GM18498 (cell line): ENCODE measurements around the gene GRAMD1A.
"Not testable (repeated sequence)": the region's sequence is repeated elsewhere in the genome, so short reads cannot be mapped to it uniquely, and the experiment has no call there.

ENCODE experiments used
- ATAC-seq: cut with Tn5 transposase; IDR thresholded peaks from one replicate; pipeline ENCODE4 v1.9.1; 2021; ENCODE audit warnings: mild to moderate bottlenecking, moderate library complexity; ENCODE audit not compliant: unreplicated experiment

GRAMD1A gene

DNA sequence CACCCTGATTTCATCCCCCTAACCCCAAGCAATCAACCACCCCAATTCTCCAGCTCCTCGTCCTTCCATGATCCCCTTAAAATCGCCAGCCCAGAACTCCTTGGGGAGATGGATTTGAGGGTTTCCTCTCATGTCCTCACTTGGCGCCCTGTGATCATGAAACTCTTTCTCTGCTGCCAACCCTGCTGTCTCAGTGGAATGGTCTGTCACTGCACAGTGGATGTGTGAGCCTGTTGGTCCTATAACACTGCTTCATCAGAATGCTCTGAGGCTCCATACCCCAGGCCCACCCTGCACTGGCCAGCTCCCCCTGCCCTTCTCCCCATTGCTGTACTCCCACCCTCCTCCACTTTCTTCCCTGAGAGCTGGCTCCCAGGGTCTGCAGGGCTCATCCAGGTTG, 23.5 kb upstream of the GRAMD1A start:
- ATAC-seq = no peak

DNA sequence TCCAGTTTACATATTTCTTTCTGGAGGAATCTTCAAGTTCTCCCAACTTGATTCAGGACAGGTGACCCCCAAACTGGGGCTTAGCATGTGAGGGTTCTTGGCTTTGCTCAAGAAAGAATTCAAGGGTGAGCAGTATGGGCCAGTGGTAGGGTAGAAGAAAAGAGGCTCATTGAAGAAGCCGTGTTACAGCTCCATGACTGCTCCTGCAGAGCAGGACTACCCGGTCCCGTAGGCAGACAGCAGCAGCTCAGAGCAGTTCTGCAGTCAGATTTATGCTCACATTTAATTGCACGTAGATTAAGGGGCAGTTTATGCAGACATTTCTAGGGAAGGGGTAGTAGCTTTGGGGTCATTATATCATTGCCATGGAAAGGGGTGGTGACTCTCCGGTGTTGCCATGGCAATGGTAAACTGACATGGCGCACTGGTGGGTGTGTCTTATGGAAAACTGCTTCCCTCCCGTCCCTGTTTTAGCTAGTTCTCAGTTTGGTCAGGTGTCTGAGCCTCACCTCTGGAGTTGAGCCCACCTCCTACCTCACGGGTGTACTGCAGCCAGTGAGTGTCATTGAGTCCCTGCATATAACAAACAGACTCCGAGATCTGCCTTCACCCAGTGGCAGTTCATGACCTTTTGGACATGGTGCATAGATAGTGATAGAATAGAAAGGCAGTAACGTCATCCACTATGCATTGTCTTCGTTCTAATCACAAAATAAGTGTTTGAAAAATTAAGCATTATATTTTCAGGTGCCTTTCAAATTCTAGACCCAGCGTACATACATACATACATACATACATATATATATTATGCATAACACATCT, 20.1 kb upstream of the GRAMD1A start:
- ATAC-seq = no peak

GRCh38 chr19:34982275-34982674, 17.8 kb upstream of the GRAMD1A start:
- ATAC-seq = no peak

DNA sequence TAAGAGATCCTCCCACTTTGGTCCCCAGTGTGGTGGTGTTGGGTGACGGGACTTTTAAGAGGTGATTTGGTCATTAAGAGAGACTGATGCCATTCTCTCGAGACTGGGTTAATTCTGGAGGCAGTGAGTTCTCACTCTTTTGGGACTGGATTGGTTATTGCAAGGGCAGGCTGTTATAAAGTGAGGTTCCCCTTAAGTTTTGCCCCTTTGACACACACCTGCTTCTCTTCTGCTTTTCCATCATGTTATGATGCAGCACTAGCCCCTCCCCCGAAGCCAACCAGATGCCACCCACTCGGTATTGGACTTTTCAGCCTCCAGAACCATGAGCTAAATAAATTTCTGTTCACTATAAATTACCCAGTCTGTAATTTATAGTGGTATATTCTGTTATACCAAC, 16.3 kb upstream of the GRAMD1A start:
- no peak for ATAC-seq

- no peak for ATAC-seq
Measured at GRCh38 chr19:34984287-34984686, 15.8 kb upstream of the GRAMD1A start.

- no peak for ATAC-seq
Measured at GRCh38 chr19:34985249-34986022, 14.7 kb upstream of the GRAMD1A start.

- no peak for ATAC-seq
Measured at GRCh38 chr19:34988119-34988518, 12.0 kb upstream of the GRAMD1A start.

DNA sequence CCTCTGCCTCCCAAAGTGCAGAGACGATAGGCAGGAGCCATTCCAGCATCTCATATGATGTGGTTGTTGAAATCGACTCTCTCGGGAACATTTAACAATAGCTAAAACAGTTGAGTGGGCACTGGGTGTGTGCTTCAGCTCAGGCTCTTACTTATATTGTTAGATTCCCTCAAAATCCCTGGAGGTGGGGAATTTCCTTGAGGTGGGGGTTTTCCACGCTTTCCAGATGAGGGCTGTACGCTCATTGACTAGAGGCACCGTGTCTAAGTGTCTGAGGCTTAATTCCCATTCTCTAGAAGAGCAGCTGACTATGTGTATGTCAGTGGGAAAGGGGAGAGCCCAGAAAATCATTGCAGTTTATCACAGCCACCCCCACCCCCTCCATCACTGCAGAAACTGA, 10.8 kb upstream of the GRAMD1A start:
- ATAC-seq = no peak

- no peak for ATAC-seq
Measured at GRCh38 chr19:34990578-34991192, 9.4 kb upstream of the GRAMD1A start.

DNA sequence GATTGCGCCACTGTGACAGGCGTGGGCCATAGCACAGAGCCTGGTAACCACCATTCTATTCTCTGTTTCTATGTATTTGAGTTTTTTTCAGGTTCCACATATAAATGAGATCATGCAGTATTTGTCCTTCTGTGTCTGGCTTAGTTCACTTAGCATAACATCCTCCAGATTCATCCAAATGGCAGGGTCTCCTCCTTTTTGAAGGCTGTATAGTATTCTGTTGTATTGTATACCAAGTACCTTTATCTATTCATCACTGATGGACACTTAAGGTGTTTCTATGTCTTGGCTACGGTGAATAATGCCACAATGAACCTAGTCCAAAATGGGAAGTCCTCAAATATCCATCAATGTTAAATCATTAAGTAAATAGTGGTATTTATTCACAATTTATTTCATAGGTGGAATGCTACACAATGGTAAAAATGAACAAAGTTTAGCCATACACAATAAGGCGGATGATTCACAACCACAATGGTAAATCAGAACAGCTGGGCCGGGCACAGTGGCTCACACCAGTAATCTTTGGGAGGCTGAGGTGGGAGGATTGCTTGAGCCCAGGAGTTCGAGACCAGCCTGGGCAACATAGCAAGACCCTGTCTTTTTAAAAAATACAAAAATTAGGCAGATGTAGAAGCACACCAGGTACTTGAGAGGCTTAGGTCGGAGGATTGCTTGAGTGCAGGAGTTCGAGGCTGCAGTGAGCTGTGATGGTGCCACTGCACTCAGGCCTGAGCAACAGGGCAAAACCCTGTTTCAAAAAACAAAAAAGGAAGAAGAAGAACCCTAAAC, 8.4 kb upstream of the GRAMD1A start:
- no peak for ATAC-seq

DNA sequence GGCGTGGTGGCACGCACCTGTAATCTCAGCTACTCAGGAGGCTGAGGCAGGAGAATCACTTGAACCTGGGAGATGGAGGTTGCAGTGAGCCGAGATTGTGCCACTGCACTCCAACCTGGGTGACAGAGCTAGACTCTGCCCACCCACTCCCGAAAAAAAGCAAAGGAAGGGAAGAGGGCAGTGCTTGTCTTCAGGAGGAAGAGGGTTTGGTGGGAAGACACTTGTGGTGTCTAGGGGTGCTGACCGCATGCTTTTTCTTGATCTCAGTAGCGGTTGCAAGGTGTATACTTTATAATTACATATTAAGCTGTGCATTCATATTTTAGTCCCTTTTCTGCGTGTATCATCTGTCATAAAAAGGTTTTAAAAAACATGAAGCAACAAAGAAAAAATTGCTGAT, 7.5 kb upstream of the GRAMD1A start:
- ATAC-seq = not testable (repeated sequence)

GRCh38 chr19:34994286-34994642, 5.9 kb upstream of the GRAMD1A start:
- no peak for ATAC-seq

- no peak for ATAC-seq
Measured at GRCh38 chr19:34994643-34995541, 5.2 kb upstream of the GRAMD1A start.

DNA sequence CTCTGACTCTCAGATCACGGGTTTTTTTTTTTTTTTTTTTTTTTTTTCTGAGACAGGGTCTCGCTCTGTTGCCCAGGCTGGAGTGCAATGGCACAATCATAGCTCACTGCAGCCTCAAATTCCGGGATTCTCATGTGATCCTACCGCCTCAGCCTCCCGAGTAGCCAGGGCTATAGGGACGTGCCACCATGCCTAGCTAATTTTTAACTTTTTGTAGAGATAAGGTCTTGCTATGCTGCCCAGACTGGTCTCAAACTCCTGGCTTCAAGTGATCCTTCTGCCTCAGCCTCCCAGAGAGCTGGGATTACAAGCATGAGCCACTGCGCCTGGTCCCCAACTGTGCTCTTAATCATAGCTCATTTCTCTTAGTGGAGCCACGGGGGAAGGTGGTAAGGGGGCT, 4.6 kb upstream of the GRAMD1A start:
- ATAC-seq = no peak

- no peak for ATAC-seq
Measured at GRCh38 chr19:34997071-34997617, 3.0 kb upstream of the GRAMD1A start.

GRCh38 chr19:34998224-34998623, 1.9 kb upstream of the GRAMD1A start:
- ATAC-seq = not testable (repeated sequence)

DNA sequence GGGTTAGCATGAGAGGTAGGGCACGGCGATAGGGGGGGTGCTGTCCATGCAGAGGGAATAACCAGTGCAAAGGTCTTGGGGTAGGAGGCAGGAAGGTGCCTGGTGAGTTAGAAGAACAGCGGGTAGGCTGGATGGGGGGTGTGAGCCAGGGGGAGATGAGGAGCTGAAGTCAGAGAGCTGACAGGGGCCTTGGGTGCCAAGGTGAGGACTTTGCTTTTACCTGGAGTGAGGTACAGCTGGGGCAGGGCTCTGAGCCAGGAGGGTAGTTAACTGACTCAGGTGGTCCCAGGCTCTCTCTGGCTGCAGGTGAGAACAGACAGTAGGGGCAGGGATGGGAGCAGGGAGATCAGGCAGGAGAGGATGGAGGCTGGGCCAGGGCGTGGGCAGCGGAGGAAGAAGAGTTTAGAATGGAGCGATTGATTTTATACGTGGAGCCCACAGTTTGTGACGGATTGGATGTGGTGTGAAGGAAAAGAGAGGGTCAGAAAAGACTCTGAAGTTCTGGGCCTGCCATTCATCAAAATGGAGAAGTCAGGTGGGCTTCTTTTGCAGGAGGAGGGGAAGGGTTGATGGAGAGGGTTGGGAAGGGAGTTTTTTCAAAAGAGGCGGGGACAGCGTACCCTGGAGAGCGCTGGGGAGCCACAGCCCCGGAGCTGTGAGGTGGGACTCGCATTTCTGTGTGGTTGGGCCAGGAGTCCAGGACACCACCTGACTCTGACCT, 1.2 kb upstream of the GRAMD1A start:
- ATAC-seq = no peak

- ATAC-seq = no peak
Measured at GRCh38 chr19:35000338-35000646, 169 bp downstream of the GRAMD1A start.
